PC-3 (cell line): ENCODE measurements around the gene ARHGAP42.

Experiments used
- EZH2 ChIP-seq: fragments of 300-600 bp; sonication (generic); IDR thresholded peaks from one replicate; pipeline ENCODE4 v1.6.1; 2017; ENCODE audit warnings: antibody characterized with exemption, mild to moderate bottlenecking, low read length; ENCODE audit not compliant: unreplicated experiment
- EZH2phosphoT487 ChIP-seq: fragments of 300-600 bp; sonication (generic); IDR thresholded peaks from 2 replicates; pipeline ENCODE4 v1.6.1; 2018; ENCODE audit warnings: mild to moderate bottlenecking, antibody characterized with exemption, low read length, borderline replicate concordance
- TF ChIP-seq, protein P1 (sequence below): fragments of 300-600 bp; sonication (generic); conservative IDR thresholded peaks from 2 replicates; pipeline ENCODE4 v1.5.1; 2017; ENCODE audit warnings: antibody characterized with exemption, low read depth, mild to moderate bottlenecking, low read length

- TF ChIP-seq EZH2 (no peak), EZH2phosphoT487 (no peak)
- TF ChIP-seq, protein P1, sequence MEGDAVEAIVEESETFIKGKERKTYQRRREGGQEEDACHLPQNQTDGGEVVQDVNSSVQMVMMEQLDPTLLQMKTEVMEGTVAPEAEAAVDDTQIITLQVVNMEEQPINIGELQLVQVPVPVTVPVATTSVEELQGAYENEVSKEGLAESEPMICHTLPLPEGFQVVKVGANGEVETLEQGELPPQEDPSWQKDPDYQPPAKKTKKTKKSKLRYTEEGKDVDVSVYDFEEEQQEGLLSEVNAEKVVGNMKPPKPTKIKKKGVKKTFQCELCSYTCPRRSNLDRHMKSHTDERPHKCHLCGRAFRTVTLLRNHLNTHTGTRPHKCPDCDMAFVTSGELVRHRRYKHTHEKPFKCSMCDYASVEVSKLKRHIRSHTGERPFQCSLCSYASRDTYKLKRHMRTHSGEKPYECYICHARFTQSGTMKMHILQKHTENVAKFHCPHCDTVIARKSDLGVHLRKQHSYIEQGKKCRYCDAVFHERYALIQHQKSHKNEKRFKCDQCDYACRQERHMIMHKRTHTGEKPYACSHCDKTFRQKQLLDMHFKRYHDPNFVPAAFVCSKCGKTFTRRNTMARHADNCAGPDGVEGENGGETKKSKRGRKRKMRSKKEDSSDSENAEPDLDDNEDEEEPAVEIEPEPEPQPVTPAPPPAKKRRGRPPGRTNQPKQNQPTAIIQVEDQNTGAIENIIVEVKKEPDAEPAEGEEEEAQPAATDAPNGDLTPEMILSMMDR, result no peak
Measured at GRCh38 chr11:100969008-100969407, 281.9 kb downstream of the ARHGAP42 start.
